Esophagus squamous epithelium (tissue), 4 donors: ENCODE results near the gene KIF13A.

ENCODE experiments used
- POLR2A ChIP-seq, 4 donors: fragments of 450-650 bp; IDR thresholded peaks; one replicate each; pipeline ENCODE4 v1.6.1; 2017; ENCODE audit warnings: antibody characterized with exemption in 4 of 4, mild to moderate bottlenecking in 4 of 4, moderate library complexity in 3 of 4
- TF ChIP-seq, protein P1 (sequence below), 6 experiments: fragments of 450-650 bp in 4 of 6; fragments of 200-600 bp in 2 of 6; sonication (generic) in 2 of 6; IDR thresholded peaks; one replicate each; pipeline ENCODE4 v1.5.1; 2016 to 2019; ENCODE audit warnings: antibody characterized with exemption in 6 of 6, mild to moderate bottlenecking in 4 of 6, moderate library complexity in 4 of 6

DNA sequence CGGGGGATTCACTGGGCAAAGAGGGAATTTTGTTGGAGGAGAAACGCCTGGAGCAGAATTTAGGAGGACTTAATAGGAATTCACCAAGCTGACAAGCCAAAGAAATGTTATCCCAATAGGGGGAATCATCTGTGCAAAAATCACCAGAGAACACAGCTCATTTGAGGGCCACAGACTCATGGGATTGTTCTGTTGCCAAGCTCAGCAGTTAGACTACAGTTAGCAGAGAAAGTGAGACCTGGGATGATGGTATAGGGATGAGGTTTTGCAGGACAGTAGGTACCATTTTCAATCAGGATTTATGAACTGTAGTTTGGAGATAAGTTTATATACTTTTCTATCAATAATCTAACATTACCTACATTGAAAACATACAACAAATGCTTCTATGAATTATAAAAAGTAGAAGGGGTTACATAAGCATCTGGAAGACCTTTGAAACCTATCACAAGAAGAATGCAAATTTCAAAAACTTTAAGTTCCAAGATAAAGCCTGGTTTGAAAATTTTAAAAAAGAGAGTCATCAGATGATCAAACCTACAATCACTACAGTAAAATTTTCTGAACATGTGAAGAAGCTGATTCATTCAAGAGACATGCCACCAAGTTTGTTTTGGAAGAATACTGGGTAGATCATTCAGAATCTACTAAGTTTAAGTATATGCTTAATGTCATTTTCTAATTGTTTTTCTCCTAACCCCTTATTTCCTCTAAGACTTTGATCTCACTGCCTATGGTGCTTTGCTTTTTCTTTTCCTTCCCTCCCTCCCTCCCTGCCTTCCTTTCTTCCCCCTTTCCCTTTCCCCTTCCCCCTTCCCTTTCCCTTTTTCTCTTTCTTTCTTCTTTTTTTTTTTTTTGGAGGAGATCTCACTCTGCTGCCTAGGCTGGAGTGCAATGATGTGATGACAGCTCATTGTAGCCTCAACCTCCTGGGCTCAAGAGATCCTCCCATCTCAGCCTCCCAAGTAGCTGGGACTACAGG lies 81.5 kb downstream of the KIF13A start:
- TF ChIP-seq, protein P1, sequence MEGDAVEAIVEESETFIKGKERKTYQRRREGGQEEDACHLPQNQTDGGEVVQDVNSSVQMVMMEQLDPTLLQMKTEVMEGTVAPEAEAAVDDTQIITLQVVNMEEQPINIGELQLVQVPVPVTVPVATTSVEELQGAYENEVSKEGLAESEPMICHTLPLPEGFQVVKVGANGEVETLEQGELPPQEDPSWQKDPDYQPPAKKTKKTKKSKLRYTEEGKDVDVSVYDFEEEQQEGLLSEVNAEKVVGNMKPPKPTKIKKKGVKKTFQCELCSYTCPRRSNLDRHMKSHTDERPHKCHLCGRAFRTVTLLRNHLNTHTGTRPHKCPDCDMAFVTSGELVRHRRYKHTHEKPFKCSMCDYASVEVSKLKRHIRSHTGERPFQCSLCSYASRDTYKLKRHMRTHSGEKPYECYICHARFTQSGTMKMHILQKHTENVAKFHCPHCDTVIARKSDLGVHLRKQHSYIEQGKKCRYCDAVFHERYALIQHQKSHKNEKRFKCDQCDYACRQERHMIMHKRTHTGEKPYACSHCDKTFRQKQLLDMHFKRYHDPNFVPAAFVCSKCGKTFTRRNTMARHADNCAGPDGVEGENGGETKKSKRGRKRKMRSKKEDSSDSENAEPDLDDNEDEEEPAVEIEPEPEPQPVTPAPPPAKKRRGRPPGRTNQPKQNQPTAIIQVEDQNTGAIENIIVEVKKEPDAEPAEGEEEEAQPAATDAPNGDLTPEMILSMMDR (IDR thresholded peaks at IDR 0.05), result no peak
- TF ChIP-seq POLR2A (IDR thresholded peaks at IDR 0.05), result no peak
